Panc1 (cell line): ENCODE measurements around the gene LAMA5.

Source experiments
- CTCF ChIP-seq: fragments of 450-650 bp; IDR thresholded peaks from 2 replicates; pipeline ENCODE4 v1.5.1; 2017; ENCODE audit warnings: mild to moderate bottlenecking
- SIN3A ChIP-seq: IDR thresholded peaks from 2 replicates; pipeline ENCODE4 v1.6.1; 2012; ENCODE audit warnings: low read depth, mild to moderate bottlenecking, low read length, moderate library complexity, borderline replicate concordance; ENCODE audit not compliant: insufficient read depth
- TCF7L2 ChIP-seq: IDR thresholded peaks from 2 replicates; pipeline ENCODE4 v1.6.1; 2011; ENCODE audit warnings: mild to moderate bottlenecking, low read depth, low read length, inconsistent platforms

- no peak for TF ChIP-seq CTCF
- TF ChIP-seq TCF7L2: no peak
- no peak for TF ChIP-seq SIN3A
These were observed 15.4 kb downstream of the LAMA5 start for GRCh38 chr20:62351469-62352401.
